Measurements from ENCODE around the gene TMEM151B.
A peak's percentile ranks its signal among the peaks of the same experiment; 100 is the strongest.

Gene TMEM151B

GRCh38 chr6:44251576-44252524 lies 18.4 kb upstream of the TMEM151B start:
- Histone ChIP-seq H3K9me3 (ENCODE audit: control insufficient read depth, insufficient read depth, low read length) (no peaks in the 10 kb centered on the region), H3K36me3 (ENCODE audit: insufficient read depth, low read length) (peaks cover 54% of the 10 kb centered on the region), H3K4me1 (ENCODE audit: insufficient read depth, low read length) (no peaks in the 10 kb centered on the region; the same call in 1 of the 2 replicates), H3K9ac (ENCODE audit: low read depth, low read length) (no peak overlapping the region)

GRCh38 chr6:44253307-44254101 lies 16.7 kb upstream of the TMEM151B start:
- Histone ChIP-seq H3K4me1 (ENCODE audit: insufficient read depth, low read length) (peaks cover 3% of the 10 kb centered on the region; the same call in 1 of the 2 replicates), H3K9me3 (ENCODE audit: control insufficient read depth, insufficient read depth, low read length) (no peaks in the 10 kb centered on the region), H3K9ac (ENCODE audit: low read depth, low read length) (no peak overlapping the region), H3K36me3 (ENCODE audit: insufficient read depth, low read length) (peaks cover 46% of the 10 kb centered on the region)

- H3K4me1 ChIP-seq (ENCODE audit: insufficient read depth, low read length): 0 out of 2 replicates have a peak, but pooled peaks cover 3% of the 10 kb centered on the region
- H3K9me3 ChIP-seq (ENCODE audit: control insufficient read depth, insufficient read depth, low read length): no peaks in the 10 kb centered on the region
- H3K9ac ChIP-seq (ENCODE audit: low read depth, low read length): no peak overlapping the region
- peaks cover 36% of the 10 kb centered on the region for H3K36me3 ChIP-seq (ENCODE audit: insufficient read depth, low read length)
These were observed 15.8 kb upstream of the TMEM151B start for GRCh38 chr6:44254191-44255104.

GRCh38 chr6:44255105-44255808 lies 15.0 kb upstream of the TMEM151B start:
- Histone ChIP-seq H3K9me3 (ENCODE audit: control insufficient read depth, insufficient read depth, low read length) (no peaks in the 10 kb centered on the region), H3K4me1 (ENCODE audit: insufficient read depth, low read length) (0 out of 2 replicates have a peak, but pooled peaks cover 3% of the 10 kb centered on the region), H3K36me3 (ENCODE audit: insufficient read depth, low read length) (peaks cover 28% of the 10 kb centered on the region)

GRCh38 chr6:44255871-44256774 lies 14.1 kb upstream of the TMEM151B start:
- Histone ChIP-seq H3K4me1 (ENCODE audit: insufficient read depth, low read length) (0 out of 2 replicates have a peak, but pooled peaks cover 3% of the 10 kb centered on the region), H3K9ac (ENCODE audit: low read depth, low read length) (peak overlapping the region; percentile 57), H3K36me3 (ENCODE audit: insufficient read depth, low read length) (peaks cover 19% of the 10 kb centered on the region), H3K9me3 (ENCODE audit: control insufficient read depth, insufficient read depth, low read length) (no peaks in the 10 kb centered on the region)

More at GRCh38 chr6:44255105-44255808, 15.0 kb upstream of the TMEM151B start:
- peak overlapping the region; percentile 57; the same call in 1 of the 2 replicates for H3K9ac ChIP-seq (ENCODE audit: low read depth, low read length)

- H3K9ac ChIP-seq (ENCODE audit: low read depth, low read length): peak overlapping the region; percentile 57
- H3K36me3 ChIP-seq (ENCODE audit: insufficient read depth, low read length): peaks cover 14% of the 10 kb centered on the region
- 0 out of 2 replicates have a peak, but pooled peaks cover 3% of the 10 kb centered on the region for H3K4me1 ChIP-seq (ENCODE audit: insufficient read depth, low read length)
- H3K9me3 ChIP-seq (ENCODE audit: control insufficient read depth, insufficient read depth, low read length): no peaks in the 10 kb centered on the region
These were observed 13.6 kb upstream of the TMEM151B start for GRCh38 chr6:44256775-44257024.

GRCh38 chr6:44257025-44257752 lies 13.1 kb upstream of the TMEM151B start, which contains the start of gene SLC35B2:
TSS of gene SLC35B2 (minus strand) at chr6:44257528. CDS start at chr6:44257410, 118 bp downstream.
- H3K9ac ChIP-seq (ENCODE audit: low read depth, low read length): peak within 1 kb of the TSS; percentile 57
- H3K36me3 ChIP-seq (ENCODE audit: insufficient read depth, low read length): peaks cover 9% of the 10 kb centered on the region
- H3K9me3 ChIP-seq (ENCODE audit: control insufficient read depth, insufficient read depth, low read length): no peaks in the 10 kb centered on the region
- 0 out of 2 replicates have a peak, but pooled peaks cover 3% of the 10 kb centered on the region for H3K4me1 ChIP-seq (ENCODE audit: insufficient read depth, low read length)

- Histone ChIP-seq H3K9ac (ENCODE audit: low read depth, low read length) (peak overlapping the region; percentile 57), H3K36me3 (ENCODE audit: insufficient read depth, low read length) (peaks cover 7% of the 10 kb centered on the region; the same call in 1 of the 2 replicates), H3K4me1 (ENCODE audit: insufficient read depth, low read length) (peaks cover 7% of the 10 kb centered on the region; the same call in 1 of the 2 replicates), H3K9me3 (ENCODE audit: control insufficient read depth, insufficient read depth, low read length) (no peaks in the 10 kb centered on the region)
These were observed 12.4 kb upstream of the TMEM151B start for GRCh38 chr6:44257753-44258324.

GRCh38 chr6:44258325-44258863 lies 11.9 kb upstream of the TMEM151B start:
- Histone ChIP-seq H3K9me3 (ENCODE audit: control insufficient read depth, insufficient read depth, low read length) (no peaks in the 10 kb centered on the region), H3K9ac (ENCODE audit: low read depth, low read length) (no peak overlapping the region), H3K4me1 (ENCODE audit: insufficient read depth, low read length) (peaks cover 12% of the 10 kb centered on the region; the same call in 1 of the 2 replicates), H3K36me3 (ENCODE audit: insufficient read depth, low read length) (peaks cover 5% of the 10 kb centered on the region; the same call in 1 of the 2 replicates)

GRCh38 chr6:44258921-44259320 lies 11.3 kb upstream of the TMEM151B start:
- H3K36me3 ChIP-seq (ENCODE audit: insufficient read depth, low read length): peaks cover under 1% of the 10 kb centered on the region; the same call in 1 of the 2 replicates
- no peak overlapping the region for H3K9ac ChIP-seq (ENCODE audit: low read depth, low read length)
- peaks cover 17% of the 10 kb centered on the region; the same call in 1 of the 2 replicates for H3K4me1 ChIP-seq (ENCODE audit: insufficient read depth, low read length)
- no peaks in the 10 kb centered on the region for H3K9me3 ChIP-seq (ENCODE audit: control insufficient read depth, insufficient read depth, low read length)

- Histone ChIP-seq H3K9ac (ENCODE audit: low read depth, low read length) (no peak overlapping the region), H3K4me1 (ENCODE audit: insufficient read depth, low read length) (peaks cover 17% of the 10 kb centered on the region; the same call in 1 of the 2 replicates), H3K9me3 (ENCODE audit: control insufficient read depth, insufficient read depth, low read length) (no peaks in the 10 kb centered on the region), H3K36me3 (ENCODE audit: insufficient read depth, low read length) (no peaks in the 10 kb centered on the region)
These were observed 10.2 kb upstream of the TMEM151B start for GRCh38 chr6:44260011-44260410.

Data from ES-I3 (cell line).